K562 (cell line): ENCODE measurements around the gene SLIT1. TPM values are rescaled to one million over a fixed set of nuclear protein-coding genes. Genes with fewer than 3 reads are reported as not detected.

Experiments used
- HDAC2 ChIP-seq: fragments of 450-650 bp; IDR thresholded peaks from 2 replicates; pipeline ENCODE4 v1.6.1; 2016; ENCODE audit warnings: mild to moderate bottlenecking
- HDGF ChIP-seq: fragments of 450-650 bp; IDR thresholded peaks from 2 replicates; pipeline ENCODE4 v1.6.1; 2016
- NR3C1 ChIP-seq: sonication (generic); formaldehyde crosslinking; IDR thresholded peaks from 2 replicates; pipeline ENCODE4 v1.8.1; 2022; ENCODE audit warnings: missing genetic modification reagents
- ZNF318 ChIP-seq, 2 experiments: fragments of 450-650 bp; IDR thresholded peaks; 2 replicates each; pipeline ENCODE4 v1.6.1; 2016; ENCODE audit warnings: mild to moderate bottlenecking in 2 of 2, borderline replicate concordance in 1 of 2, low read depth in 1 of 2, moderate library complexity in 1 of 2
- ZNF668 ChIP-seq: fragments of 250-450 bp; sonication (Bioruptor Pico); IDR thresholded peaks from 2 replicates; pipeline ENCODE4 v1.8.0; 2022; ENCODE audit warnings: mild to moderate bottlenecking, inconsistent platforms
- ZNF76 ChIP-seq: fragments of 250-450 bp; sonication (Bioruptor Pico); IDR thresholded peaks from 2 replicates; pipeline ENCODE4 v1.4.0; 2020; ENCODE audit warnings: mild to moderate bottlenecking, moderate library complexity, borderline replicate concordance
- polyA plus RNA-seq, 8 experiments: library from polyadenylated mRNA; depleted of rRNA in 4 of 8; stranded (reverse) in 5 of 8; unstranded in 3 of 8; fragments of >200 nt; fragmentation: Nextera tagmentation in 2 of 8; fragmentation: Illumina TruSeq in 1 of 8; extraction: Ambion mirVana in 2 of 8; extraction: Trizol in 1 of 8; gene quantifications; 2 replicates each; pipeline versions ENCODE4 v1.2.1 to v1.2.3, GENCODE V29; 2011 to 2014; ENCODE audit warnings: inconsistent platforms in 1 of 8, missing spikeins in 1 of 8
- total RNA-seq, 7 experiments: library from RNA; depleted of rRNA in 6 of 7; stranded (reverse); fragments of >200 nt in 6 of 7; fragmentation: Illumina TruSeq in 2 of 7; extraction: Trizol in 2 of 7; gene quantifications; 2 replicates each; pipeline versions ENCODE4 v1.2.1 to v1.2.3, GENCODE V29; 2011 to 2021; ENCODE audit warnings: low replicate concordance in 1 of 7
- TF ChIP-seq, protein P1 (sequence below): sonication (generic); formaldehyde crosslinking; IDR thresholded peaks from 2 replicates; pipeline ENCODE4 v1.8.0; 2022; ENCODE audit warnings: missing genetic modification reagents, mild to moderate bottlenecking, borderline replicate concordance
- TF ChIP-seq, protein P2 (sequence below): sonication (generic); formaldehyde crosslinking; IDR thresholded peaks from 2 replicates; pipeline ENCODE4 v1.8.0; 2023; ENCODE audit warnings: mild to moderate bottlenecking, missing genetic modification reagents
- TF ChIP-seq, protein P3 (sequence below): fragments of 250-450 bp; sonication (Bioruptor Pico); IDR thresholded peaks from 2 replicates; pipeline ENCODE4 v1.5.0; 2020; ENCODE audit warnings: mild to moderate bottlenecking

SLIT1 gene
- total and polyA plus RNA-seq, 9 of the 15 experiments (the other 6 are each of a cell fraction or from before 2014, with no cell fraction given), result 0.01 to 0.11 (median 0.04) TPM; not detected in 3

- TF ChIP-seq, protein P1, sequence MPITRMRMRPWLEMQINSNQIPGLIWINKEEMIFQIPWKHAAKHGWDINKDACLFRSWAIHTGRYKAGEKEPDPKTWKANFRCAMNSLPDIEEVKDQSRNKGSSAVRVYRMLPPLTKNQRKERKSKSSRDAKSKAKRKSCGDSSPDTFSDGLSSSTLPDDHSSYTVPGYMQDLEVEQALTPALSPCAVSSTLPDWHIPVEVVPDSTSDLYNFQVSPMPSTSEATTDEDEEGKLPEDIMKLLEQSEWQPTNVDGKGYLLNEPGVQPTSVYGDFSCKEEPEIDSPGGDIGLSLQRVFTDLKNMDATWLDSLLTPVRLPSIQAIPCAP, result no peak
- TF ChIP-seq, protein P2, sequence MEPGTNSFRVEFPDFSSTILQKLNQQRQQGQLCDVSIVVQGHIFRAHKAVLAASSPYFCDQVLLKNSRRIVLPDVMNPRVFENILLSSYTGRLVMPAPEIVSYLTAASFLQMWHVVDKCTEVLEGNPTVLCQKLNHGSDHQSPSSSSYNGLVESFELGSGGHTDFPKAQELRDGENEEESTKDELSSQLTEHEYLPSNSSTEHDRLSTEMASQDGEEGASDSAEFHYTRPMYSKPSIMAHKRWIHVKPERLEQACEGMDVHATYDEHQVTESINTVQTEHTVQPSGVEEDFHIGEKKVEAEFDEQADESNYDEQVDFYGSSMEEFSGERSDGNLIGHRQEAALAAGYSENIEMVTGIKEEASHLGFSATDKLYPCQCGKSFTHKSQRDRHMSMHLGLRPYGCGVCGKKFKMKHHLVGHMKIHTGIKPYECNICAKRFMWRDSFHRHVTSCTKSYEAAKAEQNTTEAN (CRISPR knock-in tag), result no peak
- TF ChIP-seq HDAC2 (no peak), HDGF (no peak), ZNF76 (CRISPR knock-in tag) (no peak), NR3C1 (CRISPR knock-in tag) (no peak), ZNF668 (no peak), ZNF318 (IDR thresholded peaks at IDR 0.05; ENCODE audit: borderline replicate concordance in 1 of 2, low read depth in 1 of 2) (no peak)
- TF ChIP-seq, protein P3, sequence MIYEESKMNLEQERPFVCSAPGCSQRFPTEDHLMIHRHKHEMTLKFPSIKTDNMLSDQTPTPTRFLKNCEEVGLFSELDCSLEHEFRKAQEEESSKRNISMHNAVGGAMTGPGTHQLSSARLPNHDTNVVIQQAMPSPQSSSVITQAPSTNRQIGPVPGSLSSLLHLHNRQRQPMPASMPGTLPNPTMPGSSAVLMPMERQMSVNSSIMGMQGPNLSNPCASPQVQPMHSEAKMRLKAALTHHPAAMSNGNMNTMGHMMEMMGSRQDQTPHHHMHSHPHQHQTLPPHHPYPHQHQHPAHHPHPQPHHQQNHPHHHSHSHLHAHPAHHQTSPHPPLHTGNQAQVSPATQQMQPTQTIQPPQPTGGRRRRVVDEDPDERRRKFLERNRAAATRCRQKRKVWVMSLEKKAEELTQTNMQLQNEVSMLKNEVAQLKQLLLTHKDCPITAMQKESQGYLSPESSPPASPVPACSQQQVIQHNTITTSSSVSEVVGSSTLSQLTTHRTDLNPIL (CRISPR knock-in tag), result no peak
Observed at GRCh38 chr10:97075421-97075820, 110.3 kb downstream of the SLIT1 start (continued).
